ENCODE data around the gene EPN2.
"Not testable (repeated sequence)": the region's sequence is repeated elsewhere in the genome, so short reads cannot be mapped to it uniquely, and the experiment has no call there.

EPN2 gene

GRCh38 chr17:19348081-19348650 is 111.0 kb downstream of the EPN2 start:
- DNase-seq = no peak

DNA sequence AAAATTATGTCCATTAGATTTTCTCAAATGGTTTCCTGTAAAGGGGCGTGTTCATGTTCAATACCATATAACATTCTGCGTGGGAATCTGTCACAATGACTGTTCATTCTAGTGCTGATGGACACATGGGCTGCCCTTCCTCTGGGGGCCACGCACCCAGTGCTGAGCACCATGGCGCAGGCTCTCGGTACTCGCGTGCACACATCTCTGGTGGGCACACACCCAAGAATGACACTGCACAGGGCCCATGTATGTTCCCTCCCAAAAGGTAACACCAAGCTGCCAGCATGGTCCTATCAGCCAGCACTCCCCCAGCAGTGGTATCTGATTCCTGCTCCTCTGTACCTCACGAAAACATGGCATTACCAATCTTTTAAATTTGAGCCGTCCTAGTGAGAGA is 111.6 kb downstream of the EPN2 start:
- no peak for DNase-seq

GRCh38 chr17:19353401-19353800 is 116.2 kb downstream of the EPN2 start:
- DNase-seq = not testable (repeated sequence)

DNA sequence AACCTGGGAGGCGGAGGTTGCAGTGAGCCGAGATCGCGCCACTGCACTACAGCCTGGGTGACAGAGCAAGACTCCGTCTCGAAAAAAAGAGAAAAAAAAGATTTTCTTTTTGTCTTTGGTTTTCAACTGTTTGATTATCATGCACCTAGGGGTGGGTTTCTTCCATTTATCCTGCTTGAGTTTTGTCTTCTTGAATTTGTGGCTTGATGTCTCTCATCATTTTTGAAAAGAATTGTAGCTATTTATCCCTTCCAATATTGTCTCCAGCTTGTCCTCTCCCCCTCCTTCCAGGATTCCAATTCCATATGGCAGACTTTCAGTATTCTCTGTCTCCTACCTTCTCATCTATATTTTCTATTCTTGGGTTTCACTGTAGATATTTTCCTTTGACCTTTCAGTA is 117.6 kb downstream of the EPN2 start:
- DNase-seq = no peak

GRCh38 chr17:19357351-19357750 is 120.2 kb downstream of the EPN2 start:
- no peak for DNase-seq

GRCh38 chr17:19357761-19358160 is 120.6 kb downstream of the EPN2 start:
- DNase-seq = no peak

DNA sequence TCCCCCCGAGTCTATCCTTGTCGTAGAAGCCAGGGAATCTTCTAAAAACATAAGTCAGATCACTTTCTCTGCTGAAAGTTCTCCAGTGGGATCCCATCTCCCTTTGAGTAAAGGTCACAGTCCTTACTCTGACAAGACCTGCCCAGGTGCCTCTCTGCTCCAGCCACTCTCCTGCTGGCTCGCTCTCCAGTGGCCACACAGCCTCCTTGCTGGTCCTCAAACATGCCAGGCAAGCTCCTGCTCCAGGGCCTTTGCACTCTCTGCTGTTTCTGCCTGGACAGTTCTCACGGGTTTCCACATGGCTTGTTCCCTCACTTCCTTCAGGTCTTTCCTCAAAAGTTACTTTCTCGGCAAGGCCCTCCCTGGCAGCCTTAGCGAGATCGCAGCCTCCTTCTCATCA is 122.0 kb downstream of the EPN2 start:
- DNase-seq = no peak

- DNase-seq = no peak
Measured at GRCh38 chr17:19359856-19360255, 122.7 kb downstream of the EPN2 start.

GRCh38 chr17:19360772-19361171 is 123.6 kb downstream of the EPN2 start:
- no peak for DNase-seq

DNA sequence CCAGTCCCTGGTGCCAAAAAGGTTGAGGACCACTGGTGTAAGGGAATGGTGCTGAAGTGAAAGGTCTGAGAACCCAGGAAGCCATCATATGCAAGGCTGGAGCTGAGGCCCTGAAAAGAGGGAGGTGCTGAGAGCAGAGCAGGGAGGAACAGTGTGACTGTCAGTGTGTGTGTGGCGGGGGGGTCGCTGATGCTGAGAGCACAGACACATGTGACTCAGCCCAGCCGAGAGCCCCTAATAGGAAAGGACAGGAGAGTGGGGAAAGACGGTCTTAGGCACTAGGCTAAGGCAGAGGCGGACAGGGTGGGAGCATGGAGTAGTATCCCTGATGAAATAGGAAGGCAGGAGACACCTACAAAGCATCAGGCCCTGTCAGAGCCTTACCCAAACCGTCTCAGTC is 124.2 kb downstream of the EPN2 start:
- DNase-seq = no peak

GRCh38 chr17:19361944-19362276 is 124.7 kb downstream of the EPN2 start:
- DNase-seq = no peak

- peak; percentile 82 for DNase-seq
Measured at GRCh38 chr17:19362277-19363113, 125.3 kb downstream of the EPN2 start, which contains the start of gene B9D1. B9D1 (minus strand) TSS chr17:19362723; CDS start chr17:19362569, 154 bp downstream.

DNA sequence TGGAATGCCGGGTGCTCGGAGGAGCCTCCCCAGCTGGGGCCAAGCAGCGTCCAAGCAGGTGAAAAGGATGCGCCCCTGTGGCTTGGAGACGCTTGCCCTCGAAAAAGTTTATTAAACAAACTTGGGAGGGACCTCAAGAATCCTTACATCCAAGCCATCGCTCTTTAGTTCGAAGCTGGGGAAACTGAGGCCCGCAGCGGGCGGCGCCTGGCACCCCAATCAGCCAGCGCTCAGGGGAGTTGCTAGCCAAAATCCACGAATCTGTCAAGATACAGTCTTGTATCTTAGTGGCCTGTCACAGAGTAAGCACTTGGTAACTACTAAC is 125.9 kb downstream of the EPN2 start:
- no peak for DNase-seq

GRCh38 chr17:19363460-19364035 is 126.4 kb downstream of the EPN2 start:
- DNase-seq = no peak

DNA sequence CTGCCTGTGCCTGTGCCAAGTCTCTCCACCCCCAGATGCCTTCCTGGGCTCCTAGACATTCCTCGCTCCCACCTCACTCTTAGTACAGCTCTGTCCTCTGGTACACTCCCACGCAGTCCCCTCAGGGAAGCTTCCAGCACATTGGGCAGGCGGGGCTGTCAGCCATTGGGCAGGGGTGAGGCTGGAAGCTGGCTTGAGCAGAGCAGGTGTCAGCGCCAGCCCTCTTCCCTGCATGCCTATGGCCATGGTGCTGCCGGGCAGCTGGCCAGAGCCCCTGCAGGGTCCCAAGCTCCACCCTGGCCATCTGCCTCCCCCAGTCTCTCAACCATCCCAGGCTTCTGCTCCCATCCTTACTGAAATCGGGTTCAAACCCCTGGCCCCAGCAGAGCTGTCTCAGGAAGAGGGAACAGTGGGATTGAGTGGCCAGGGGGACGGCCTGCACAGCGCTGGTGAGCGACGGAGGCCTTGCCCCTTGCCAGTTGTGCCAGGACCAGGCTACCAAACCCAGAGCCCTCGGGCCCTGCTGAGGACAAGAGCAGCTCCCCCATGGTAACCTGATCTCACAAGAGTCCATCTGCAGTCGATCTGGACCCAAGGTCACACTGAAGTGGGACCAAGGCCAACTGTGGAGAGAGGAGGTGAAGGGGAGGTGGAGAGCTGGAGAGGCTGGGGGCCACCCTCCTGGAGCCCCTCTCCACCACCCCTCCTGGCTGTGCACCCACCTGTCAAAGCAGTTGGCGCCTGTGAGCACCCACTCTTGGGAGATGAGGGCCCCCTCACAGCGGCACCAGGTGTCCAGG is 127.7 kb downstream of the EPN2 start:
- no peak for DNase-seq

GRCh38 chr17:19365499-19365817 is 128.3 kb downstream of the EPN2 start:
- no peak for DNase-seq

DNA sequence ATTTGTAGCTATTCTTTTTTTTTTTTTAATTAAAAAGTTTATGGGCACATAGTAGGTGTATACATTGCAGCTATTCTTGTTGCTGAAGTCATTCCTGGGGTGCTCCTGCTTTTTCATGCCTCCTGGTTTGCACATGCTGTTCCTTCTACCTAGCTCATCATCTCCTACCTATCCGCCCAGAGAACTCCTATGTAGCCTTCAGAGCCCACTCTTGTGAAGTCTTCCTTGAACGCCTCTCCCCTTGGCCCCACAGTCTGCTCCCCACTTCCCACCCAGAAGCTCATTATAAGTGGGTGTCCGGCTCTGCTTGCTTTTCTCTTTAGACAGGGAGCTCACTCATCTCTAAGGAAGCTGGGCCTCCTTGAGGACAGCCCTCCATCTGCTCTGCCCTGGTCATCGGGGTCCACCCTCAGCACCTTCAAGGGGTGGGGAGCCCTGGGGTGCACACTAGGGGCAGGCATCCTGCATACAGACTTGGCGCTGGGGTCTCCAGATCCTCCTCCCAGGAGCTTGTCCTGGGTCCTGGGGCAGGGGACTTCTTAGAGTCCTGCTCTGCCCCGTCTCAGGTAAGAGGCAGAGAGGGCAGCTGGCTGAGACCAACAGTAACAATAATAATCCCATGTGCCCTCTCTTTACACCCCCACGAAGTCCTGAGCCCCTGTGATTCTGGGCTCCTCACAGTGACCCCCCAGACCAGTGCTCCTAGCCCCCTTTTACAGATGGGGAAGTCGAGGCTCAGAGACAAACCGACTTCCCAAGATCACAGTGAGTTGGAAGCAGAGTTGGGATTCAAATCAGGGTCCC is 128.9 kb downstream of the EPN2 start:
- DNase-seq = no peak

DNA sequence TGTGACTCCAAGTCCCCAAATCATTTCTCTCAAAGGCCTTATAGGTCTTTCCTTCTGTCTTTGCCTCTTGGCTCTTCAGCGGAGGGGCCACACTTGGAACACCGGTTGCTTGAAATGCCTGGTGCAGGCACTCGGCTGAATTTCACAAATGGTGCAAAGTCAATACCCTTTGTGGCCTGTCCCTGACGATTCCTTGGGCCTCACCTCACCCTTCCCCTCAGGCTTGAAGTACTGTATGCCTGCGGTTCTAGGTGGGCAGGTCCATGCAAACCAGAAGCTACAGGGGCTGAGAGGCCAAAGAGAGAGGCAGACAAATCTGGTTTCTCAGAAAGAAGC is 129.4 kb downstream of the EPN2 start:
- no peak for DNase-seq

GRCh38 chr17:19368229-19368628 is 131.1 kb downstream of the EPN2 start:
- DNase-seq = no peak

DNA sequence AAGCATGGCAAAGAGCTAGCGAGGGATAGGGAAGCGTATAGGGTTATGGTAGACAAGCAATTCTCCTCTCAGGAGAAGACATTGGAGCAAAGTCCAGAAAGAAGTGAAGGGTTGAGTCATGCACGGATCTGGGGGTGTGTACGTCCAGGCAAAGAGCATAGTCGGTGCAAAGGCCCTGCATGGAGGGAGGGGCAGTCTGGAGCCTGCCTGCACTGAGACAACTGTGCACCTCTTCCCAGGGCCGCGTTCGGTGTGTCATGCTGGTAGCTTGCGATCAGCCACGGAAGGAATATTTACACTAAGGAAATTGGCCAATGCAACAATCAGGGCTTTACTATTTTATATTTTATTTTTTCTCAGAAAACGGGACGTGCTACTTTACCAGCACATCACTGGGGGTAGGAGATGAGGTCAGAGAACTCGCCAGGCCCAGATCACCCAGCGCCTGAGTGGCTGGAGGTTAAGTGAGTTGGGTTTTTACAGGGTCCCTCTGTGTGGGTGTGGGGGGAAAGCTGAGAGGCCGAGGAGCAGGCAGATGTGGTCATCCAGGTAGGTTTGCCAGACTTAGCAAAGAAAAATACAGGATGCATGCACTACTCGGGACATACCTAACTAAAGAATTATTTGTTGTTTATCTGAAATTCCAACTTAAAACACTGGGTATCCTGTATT is 132.1 kb downstream of the EPN2 start:
- DNase-seq = no peak

- peak; percentile 34 for DNase-seq
Measured at GRCh38 chr17:19369846-19370492, 132.8 kb downstream of the EPN2 start.

DNA sequence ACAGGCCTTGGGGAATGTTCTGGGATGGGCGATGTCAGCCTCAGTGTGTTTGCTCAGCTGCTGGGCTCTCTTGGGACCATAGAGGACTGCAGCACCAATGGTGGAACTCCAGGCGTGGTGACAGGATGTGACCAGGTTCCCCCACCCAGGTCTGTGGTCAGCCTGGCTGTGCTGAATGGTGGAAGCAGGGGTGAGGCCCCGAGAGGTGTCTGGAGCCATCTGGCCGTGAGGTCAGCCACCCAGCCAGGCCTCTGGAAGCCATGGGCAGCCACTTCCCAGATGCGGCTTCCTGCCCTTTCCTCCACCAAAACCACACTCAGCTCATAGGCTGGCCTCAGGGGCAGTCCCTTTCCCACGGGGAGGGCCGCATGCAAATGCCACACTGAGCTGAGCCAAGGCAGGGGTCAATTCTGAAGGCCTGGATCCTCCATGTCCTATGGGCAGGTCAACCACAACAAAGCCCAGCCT is 133.4 kb downstream of the EPN2 start:
- DNase-seq = peak; percentile 92

Measured in MV-4-11 (cell line).